Stimulated activated CD4-positive, alpha-beta T cell treated with anti-CD3 and anti-CD28 coated beads, Interleukin-15, amount 100 ng/mL, for 1 hour (primary cell): ENCODE data around the gene GDAP2.
"Not testable (repeated sequence)": the region's sequence is repeated elsewhere in the genome, so short reads cannot be mapped to it uniquely, and the experiment has no call there.

Experiments
- DNase-seq, 2 donors: peaks; one replicate each; pipeline ENCODE4 v3.0.0-alpha.2; 2020; ENCODE audit warnings: low read depth in 1 of 2, low spot score in 1 of 2

Gene GDAP2

DNA sequence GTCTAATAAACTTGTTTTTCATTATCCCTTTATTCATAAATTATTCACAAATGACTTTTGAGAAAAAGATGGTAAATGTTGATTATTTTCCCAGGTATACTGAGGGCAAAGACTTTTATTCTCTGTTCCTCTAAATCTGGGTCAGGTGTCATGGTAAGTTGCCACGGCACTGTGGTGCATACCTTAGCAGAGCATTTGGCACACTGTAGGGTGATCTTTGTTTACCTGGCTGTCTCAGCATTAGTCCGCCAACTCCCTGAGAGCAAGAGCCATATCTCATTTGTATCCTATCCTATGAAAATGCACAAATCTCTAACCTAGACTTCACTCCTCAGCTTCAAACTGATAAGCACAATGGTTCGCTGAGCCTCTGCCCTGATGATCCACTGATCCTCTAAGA, 24.9 kb downstream of the GDAP2 start:
- DNase-seq = no peak

DNA sequence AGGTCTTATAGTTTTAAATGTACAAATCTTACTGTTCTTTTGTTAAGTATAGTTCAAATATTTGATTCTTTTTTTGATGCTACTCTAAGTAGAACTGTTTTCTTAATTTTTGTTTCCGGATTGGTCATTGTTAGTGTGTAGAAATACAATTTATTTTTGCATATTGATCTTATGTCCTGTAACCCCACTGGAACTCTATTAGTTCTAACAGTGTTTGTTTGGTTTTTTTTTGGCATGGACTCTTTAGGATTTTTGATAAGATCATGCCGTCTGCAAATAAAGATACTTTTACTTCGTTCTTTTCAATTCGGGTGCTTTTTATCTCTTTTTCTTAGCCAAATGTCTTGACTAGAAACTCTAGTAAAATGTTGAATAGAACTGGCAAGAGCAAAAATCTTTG, 26.5 kb downstream of the GDAP2 start:
- DNase-seq = no peak

DNA sequence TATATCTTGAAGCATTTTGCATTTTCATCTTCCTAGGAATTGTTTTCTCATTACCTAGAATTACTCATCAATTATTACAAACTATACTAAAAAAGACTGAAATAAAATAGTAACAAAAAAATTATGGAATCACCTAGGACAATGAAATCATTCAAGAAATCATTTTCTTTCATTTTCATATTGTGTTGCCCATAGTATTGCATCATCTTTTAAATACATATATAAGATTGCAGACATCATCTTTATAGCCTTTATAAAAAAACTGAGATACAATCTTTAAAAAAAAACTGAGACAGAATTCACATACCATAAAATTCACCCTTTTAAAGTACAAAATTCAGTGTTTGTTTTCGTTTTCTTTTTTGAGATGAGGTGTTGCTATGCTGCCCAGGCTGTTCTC, 29.6 kb downstream of the GDAP2 start:
- no peak for DNase-seq

DNA sequence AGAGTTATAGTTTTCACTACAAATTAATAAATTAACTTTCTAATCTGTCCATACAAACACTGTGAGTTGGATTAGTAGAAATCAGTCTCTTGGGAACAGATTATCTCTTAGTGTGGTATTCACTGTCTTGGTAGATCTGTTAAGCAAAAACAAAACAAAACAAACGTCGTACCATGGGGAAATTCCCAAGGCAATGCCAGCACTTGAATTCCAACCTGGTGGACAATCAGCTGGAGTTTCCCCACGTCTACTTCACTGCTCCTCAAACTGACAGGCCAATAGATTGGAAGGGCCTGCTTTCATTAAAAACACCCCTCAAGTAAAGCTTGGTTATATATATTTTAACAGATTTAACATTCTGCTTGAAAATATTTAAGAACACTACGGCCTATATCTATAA, 31.9 kb downstream of the GDAP2 start:
- no peak for DNase-seq

DNA sequence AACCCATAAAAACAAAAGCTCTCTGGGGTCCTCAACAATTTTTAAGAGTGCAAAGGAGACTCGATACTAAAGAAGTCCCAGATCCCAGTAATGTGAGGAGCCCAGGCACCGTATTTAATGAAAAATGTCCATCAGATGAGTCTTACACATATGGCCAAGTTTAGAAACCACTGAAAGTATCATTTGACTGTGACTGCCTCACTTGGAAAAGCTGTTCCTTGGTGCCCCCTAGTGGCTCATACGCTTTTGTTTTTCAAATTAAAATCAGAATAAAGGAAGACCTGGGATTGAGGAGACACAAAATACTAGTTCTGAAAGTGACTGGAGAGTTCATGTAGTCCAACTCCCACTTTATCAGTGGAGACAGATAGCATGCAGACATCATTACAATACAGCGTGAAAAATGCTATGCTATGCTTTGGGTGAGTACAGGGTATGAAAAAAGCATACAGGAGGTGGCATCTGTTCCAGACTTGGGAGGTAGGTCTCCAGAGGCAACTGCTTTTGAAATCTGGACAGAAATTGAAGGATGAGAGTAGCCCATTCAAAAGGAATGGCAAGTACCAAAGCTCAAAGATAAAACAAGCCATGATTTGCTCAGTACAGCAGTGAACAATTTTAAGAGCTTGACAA, 33.8 kb downstream of the GDAP2 start:
- peak; percentile 3 to 9 for DNase-seq

DNA sequence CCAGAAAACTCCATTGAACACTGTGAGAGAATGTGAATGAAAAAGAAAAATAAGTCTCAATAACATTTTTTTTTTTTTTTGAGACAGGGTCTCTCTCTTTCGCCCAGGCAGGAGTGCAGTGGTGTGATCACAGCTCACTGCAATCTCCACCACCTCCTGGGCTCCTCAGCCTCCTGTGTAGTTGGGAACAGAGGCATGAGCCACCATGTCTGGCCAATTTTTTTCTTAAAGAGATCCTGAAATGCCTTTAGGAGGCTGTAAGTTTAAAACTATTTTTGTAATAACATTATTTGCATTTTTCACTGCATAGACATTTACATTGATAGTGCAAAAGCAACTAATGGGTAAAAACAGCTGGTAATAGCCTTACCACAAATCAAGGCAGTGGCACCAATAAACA, 35.3 kb downstream of the GDAP2 start:
- no peak for DNase-seq

DNA sequence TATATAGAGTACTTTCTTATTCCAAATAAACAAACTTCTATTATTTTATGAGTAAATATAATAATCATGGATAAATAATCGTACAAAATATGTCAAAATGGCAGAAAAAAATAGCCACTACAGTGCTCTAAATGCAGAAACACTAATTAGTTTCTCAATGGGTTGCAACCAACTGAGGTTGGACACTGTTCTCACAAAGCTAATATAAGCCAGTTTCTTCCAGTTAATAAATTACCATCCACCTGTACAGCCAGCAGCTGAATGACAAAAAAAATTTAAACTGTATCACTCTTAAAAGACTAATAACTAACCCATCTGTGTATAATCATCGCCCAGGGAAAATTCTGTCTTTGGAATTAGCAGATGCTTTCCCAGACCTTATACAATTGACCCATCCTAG, 36.9 kb downstream of the GDAP2 start:
- DNase-seq = no peak

DNA sequence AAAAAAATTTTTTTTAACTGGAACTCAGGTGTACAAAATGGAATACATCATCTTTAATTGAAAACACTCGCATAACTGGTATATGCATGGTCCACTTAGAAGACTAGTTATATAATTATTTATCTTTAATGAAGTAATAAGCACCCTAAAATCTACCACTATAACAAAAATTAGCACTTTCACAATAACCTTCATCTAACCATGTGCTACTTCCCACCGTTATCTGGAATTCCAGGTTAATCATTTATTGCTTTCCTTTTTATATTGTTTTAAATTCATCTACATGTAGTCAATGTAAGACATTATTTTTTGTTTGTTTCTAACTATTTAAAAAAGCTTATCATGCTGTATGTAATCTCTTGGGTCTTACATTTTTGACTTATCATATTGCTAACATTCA, 39.0 kb downstream of the GDAP2 start:
- DNase-seq = no peak

DNA sequence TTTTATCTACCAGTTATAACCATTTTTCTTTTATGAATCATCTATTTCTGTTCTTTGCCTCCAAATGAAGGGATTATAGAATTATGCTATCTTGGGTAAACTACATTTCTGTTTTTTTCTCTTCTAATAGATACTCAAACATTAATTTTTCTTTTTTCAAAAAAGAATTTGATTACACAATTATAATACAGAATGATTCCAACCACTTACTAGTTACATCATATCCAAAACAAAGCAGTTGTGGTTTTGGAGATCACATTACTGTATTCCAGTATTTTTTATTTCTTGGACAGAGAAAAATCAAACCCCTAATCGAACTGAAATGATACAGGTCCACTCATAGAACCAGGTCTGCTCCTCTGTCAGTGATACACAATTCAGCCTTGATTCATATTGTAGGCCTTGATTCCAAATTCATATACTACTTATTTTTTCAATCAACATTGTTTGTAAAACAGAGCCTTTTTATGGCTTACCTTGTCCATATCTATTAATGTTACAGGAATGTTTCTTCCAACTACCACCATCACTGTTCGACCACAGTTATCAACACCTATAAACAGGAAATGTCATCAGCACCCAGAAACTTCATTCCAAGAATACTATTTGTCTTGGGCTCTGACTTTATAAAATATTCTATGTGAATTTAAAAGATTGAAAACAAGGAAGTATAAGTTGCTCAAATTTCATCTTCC, 43.2 kb downstream of the GDAP2 start:
- DNase-seq = no peak

DNA sequence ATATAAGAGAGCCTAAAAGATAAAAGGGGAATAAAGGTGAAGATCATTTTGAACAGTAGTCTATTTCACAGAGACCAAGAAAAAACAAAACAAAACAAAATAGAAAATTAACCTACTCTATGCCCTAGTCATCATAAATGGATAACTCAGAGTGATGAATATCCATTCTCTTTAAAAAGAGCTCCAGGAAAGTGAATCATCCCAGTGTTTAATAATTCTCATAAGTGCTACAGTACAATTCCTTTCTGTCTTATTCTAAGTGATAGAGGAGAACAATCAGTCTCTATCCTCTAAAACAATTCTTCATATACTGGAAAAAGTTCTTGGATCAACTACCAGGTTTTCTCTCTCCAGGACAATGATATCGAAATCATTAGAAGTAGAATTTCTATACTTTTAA, 45.8 kb downstream of the GDAP2 start:
- no peak for DNase-seq

DNA sequence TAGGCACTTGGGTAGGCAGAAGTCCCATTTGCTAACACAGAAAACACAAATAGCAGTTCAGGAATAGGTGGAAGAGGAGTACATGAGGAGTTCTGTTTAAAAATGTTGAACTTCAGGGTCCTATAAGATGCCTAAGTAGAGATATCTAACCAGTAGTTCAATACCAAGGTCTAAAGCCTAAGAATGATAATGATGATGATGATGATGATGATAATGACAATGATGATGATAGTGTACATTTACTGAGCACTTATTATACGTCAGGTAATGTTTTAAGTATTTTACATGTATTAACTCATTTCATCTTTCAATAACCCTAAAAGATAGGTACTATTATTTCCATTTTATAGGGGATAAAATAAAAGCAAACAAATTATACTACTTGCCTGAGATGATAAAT, 50.1 kb downstream of the GDAP2 start:
- no peak for DNase-seq

DNA sequence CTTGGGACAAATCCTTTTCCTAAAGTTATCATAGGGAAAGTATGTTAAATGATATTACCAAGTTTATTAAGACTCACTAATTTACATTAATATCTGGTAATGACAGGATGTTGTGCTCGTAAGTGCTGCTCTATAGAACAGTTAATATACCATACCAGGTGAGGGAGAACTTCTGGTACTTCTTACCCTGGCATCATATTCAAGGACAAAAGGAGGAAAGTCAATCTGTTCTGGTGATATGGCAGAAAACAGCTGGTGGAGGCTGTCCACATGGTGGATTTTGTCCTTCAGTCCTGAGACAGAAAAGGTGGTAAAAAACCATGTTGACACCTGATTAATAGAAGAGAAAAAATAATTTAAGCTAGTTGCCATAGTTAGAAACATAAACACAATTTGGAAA, 51.6 kb downstream of the GDAP2 start:
- no peak for DNase-seq

DNA sequence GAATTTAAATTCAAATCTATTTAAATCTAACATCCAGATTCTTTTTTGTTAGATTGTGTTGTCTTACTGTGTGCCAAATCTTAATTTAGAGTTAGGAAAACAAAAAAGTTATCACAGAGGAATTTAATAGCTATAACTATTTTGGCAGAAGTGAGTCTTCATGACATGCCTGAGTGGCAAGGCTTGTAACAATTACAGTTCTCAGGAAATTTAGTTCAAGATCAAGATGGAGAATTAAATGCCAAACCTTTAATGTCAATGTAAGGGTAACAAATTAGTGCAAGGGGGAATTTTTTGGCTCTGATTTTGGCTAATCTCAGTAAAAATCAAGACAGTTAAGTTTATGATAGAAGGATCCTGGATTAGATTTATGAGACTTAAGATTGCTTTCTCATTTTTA, 58.4 kb downstream of the GDAP2 start:
- DNase-seq = no peak

DNA sequence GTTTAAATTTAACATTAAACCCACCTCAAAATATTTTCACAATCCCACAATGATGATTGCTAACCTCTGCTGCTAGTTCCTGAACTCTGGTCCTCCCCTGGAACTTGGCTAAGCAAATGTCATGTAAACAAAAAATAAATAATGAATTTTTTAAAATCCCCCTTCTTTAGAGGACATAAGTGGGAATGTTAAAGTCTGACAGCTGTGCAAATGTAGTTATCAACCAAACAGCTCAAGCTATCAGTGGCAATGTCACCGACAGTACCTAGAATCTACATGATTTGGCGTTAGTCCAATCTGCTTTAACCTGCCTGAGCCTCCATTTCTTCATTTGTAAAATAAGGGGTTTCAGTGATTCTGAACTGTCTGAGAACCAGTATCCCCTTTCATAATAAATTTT, 67.7 kb downstream of the GDAP2 start:
- no peak for DNase-seq

DNA sequence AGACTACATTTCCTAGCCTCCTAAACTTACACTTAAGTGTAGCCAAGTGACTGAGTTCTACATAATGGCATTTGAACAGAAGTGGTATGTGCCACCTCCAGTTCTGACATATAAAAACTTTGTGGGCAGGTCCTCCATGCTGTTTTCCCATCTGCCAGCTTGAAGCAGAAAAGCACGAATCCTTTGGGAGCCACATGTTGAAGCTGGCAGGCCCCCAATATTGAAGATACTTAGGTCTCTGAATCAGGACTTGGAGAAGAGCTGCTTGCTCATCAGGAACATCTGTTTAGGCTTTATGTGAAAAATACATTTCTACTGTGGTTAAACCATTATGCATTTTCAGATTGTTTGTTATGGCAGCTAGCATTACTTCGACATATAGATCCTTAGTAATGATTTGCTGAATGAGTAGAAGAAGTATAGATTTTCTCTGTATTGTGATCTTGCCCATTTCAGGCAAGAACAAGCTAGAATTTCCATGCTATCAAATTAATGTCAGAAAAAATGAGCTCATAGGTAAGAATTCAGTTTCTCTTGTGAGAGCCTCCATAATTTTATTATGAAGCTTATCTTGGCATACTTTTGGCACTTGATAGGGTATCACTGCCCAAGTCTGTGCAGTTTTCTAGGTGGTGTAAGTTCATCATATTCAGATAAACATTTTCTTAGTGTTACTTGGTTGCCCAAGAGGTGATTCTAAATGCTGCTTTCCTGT, 68.4 kb downstream of the GDAP2 start:
- no peak for DNase-seq

DNA sequence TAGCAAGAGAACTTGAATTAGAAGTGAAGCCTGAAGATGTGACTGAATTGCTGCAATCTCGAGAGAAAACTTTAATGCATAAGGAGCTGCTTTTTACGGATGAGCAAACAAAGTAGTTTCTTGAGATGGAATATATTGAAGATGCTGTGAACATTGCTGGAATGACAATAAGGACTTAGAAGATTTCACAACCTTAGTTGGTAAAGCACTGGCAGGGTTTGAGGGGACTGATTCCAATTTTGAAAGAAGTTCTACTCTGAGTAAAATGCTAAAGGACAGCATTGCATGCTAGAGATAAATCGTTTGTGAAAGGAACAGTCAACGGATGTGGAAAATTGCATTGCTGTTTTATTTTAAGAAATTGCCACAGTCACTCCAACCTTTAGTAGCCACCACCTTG, 69.5 kb downstream of the GDAP2 start:
- no peak for DNase-seq

DNA sequence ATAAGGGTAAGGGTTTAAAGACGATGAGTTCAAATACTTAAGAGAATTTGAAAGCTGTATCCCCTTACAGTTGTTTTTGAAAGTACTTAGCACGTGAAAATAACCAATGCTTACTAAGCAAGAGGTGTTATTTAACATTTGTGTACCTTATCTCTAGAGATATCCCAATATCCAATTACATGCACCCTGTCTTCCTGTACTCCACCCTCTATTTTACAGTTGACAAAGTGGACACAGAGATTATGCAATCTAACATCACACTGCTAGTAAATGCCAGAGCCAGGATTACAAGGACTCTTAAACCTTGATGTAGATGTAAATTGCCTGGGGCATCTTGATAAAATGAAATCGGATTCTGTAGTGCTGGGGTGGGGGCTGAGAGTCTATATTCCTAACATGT, 72.0 kb downstream of the GDAP2 start:
- no peak for DNase-seq

DNA sequence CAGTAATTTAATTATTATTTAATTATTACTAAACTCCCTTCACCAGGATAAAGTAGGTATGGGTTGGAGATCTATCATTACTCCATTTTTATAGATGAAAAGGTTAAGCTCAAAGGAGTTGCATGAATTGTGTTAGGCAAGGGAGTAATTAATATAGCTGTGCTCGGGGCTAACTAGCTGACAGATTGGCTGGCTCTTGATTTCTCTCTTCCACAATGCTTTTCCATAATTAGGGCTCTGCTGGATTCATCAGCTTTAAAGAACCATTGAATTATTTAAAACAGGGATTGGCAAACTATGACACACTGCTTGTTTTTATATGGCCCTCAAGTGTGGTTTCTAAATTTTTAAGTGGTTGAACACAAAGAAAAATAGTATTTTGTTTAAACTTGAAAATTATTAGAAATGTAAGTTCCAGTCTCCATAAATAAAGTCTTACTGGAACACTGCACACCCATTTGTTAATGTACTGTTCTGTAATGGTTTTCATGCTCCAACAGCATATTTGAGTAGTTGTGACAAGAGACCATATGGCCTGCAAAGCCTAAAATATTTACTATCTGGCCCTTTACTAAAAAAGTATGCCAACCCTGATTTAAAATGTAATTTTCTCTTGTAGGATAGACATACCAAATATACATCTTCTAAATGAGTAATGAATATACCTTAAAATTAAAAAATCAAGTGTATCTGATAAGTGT, 76.4 kb downstream of the GDAP2 start:
- no peak for DNase-seq

DNA sequence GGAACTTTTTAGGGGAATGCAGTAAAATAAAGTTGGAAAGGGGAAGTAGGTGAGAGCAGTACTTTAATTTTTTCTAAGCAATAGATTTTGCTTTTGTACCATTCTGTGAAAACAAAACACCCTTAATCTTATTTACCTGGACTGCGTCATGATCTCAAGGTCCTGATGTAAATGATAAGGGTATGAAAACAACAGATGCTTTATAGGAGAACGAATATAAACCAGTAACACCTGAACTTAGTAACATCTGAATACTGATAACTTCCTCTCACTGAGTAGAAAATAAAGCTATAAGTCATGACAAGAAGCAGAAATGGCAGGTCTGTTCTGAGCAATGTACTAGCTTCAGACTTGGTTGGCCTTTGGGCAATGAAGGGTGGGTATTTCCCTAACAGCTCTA, 77.7 kb downstream of the GDAP2 start:
- no peak for DNase-seq

DNA sequence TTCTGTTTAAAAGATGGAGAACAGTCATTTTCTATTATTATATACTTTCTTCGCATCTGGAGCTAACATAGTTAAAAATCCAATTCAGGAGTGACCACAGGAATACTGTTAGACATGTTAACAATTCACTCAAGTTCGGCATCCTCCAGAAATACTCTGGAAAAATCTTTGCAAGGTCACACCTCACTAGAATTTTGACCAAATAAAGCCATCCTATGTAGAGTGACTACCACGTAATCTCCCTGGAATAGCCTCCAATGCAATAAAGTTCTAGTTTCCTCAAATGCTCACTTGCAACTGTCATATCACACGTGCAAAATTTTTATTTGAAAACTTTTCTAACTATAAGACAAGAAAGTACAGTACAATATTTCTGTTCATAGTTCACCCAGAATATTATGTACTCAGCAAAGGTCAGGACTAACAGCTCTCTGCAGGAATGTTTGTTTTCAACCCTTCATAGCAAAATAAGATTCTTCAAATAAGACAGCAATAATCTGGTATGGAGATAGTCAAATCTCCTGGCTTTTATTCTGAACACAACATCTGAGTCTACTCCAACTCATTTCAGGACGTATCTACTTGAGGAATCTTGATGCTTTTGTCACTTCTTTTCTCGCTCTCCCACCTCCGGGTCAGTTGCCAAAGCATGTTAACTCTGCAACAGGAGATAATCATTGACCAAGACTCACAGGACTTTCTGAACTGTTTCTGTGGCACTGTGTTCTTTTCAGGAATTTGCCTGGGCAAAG, 82.6 kb downstream of the GDAP2 start:
- no peak for DNase-seq

DNA sequence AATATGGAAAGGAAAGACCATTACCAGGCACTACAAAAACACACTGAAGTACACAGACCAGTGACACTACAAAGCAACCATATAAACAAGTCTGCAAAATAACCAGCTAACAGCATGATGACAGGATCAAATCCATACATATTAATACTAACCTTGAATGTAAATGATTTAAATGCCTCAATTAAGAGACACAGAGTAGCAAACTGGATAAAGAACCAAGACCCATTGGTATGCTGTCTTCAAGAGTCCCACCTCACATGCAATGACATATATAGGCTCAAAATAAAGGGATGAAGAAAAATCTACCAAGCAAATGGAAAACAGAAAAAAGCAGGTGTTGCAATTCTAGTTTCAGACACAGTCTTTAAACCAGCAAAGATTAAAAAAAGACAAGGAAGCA, 84.9 kb downstream of the GDAP2 start:
- not testable (repeated sequence) for DNase-seq
